ENCODE measurements around the gene SYNE4. TPM values are rescaled to one million over a fixed set of nuclear protein-coding genes. Genes with fewer than 3 reads are reported as not detected.

The SYNE4 gene
- total and polyA plus RNA-seq, 2 of the 13 experiments (the other 11 are each of a cell fraction or from before 2014, with no cell fraction given), result 13.7 to 23.0 TPM

GRCh38 chr19:35963514-35963913 is 45.1 kb downstream of the SYNE4 start (continued):
- TF ChIP-seq PRDM4 (CRISPR knock-in tag; IDR thresholded peaks at IDR 0.05; ENCODE audit: borderline replicate concordance) (peak; percentile 61; the same call in 1 of the 2 replicates), POLR2A (IDR thresholded peaks at IDR 0.05; ENCODE audit: insufficient read depth in 1 of 2, low read depth in 2 of 2, low read length in 2 of 2) (no peak), FOXK1 (CRISPR knock-in tag; IDR thresholded peaks at IDR 0.05; ENCODE audit: borderline replicate concordance, low read depth) (peak; percentile 71; the same call in 1 of the 2 replicates), GMEB2 (CRISPR knock-in tag; IDR thresholded peaks at IDR 0.05; ENCODE audit: low read depth) (no peak), CBX5 (CRISPR knock-in tag; IDR thresholded peaks at IDR 0.05; ENCODE audit: borderline replicate concordance) (0 out of 2 replicates have a peak, but pooled peaks have one; percentile 30), NR3C1 (CRISPR knock-in tag; IDR thresholded peaks at IDR 0.05) (no peak), ZNF33B (CRISPR knock-in tag; IDR thresholded peaks at IDR 0.05) (0 out of 2 replicates have a peak, but pooled peaks have one; percentile 36), CSRNP2 (CRISPR knock-in tag; conservative IDR thresholded peaks at IDR 0.05; ENCODE audit: low read depth) (no peak), CHD4 (IDR thresholded peaks at IDR 0.05; ENCODE audit: borderline replicate concordance, low read length) (no peak), GMEB1 (CRISPR knock-in tag; IDR thresholded peaks at IDR 0.05; ENCODE audit: borderline replicate concordance) (no peak), SIN3A (IDR thresholded peaks at IDR 0.05; ENCODE audit: borderline replicate concordance, low read depth, low read length) (peak; percentile 63; the same call in 1 of the 2 replicates), ARID5B (CRISPR knock-in tag; IDR thresholded peaks at IDR 0.05) (peak; percentile 57; the same call in 1 of the 2 replicates), SRSF9 (IDR thresholded peaks at IDR 0.05; ENCODE audit: borderline replicate concordance, insufficient read depth, low read depth, low read length, poor library complexity, severe bottlenecking) (no peak), ZNF546 (CRISPR knock-in tag; conservative IDR thresholded peaks at IDR 0.05) (no peak), TSC22D2 (CRISPR knock-in tag; IDR thresholded peaks at IDR 0.05; ENCODE audit: borderline replicate concordance) (peak; percentile 95), ZFP1 (CRISPR knock-in tag; IDR thresholded peaks at IDR 0.05) (peak; percentile 37; the same call in 1 of the 2 replicates), HNRNPUL1 (IDR thresholded peaks at IDR 0.05; ENCODE audit: low read depth, low read length) (no peak)

Data from HepG2 (cell line).